K562 (cell line): ENCODE data around the gene FMO2. TPM values are rescaled to one million over a fixed set of nuclear protein-coding genes. Genes with fewer than 3 reads are reported as not detected.

ENCODE experiments used
- ATAC-seq: fragments of 200-7000 bp; cut with Tn5 transposase; 3 replicates; pipeline ENCODE4 v1.9.1; 2020; ENCODE audit warnings: moderate library complexity
- BruUV-seq: library from RNA; stranded (reverse); fragments of 400-500 nt; replicated peaks from 2 replicates; lab custom pipeline; 2021; lab: Mats Ljungman, UMichigan
- CTCF ChIA-PET: fragments of 300-600 bp; formaldehyde crosslinking; extraction: SDS; loops from one replicate; lab custom pipeline; 2021; ENCODE audit warnings: low intra/inter-chr PET ratio; lab: Yijun Ruan, JAX
- POLR2A ChIA-PET: fragments of 300-600, 350-650 bp; sonication (Branson Sonifier 250); formaldehyde crosslinking; extraction: SDS; loops from one replicate; lab custom pipeline; 2021; ENCODE audit warnings: antibody characterized with exemption, inconsistent platforms; lab: Yijun Ruan, JAX
- DNase-seq, 4 experiments: peaks; one replicate each; pipeline versions ENCODE4 v3.0.0 to v3.0.0-alpha.2; 2011 to 2018; ENCODE audit warnings: low spot score in 3 of 4, mixed read lengths in 3 of 4; ENCODE audit errors: extremely low read depth in 1 of 4
- FAIRE-seq: peaks from 2 replicates; lab custom pipeline; 2011; peaks lifted over from hg19 to GRCh38; lab: Jason Lieb, UNC
- H2AFZ ChIP-seq: 2 replicates; pipeline ENCODE4 v1.6.0; 2011; ENCODE audit warnings: low read depth, low read length, control low read depth, inconsistent platforms
- H3K27ac ChIP-seq: fragments of 200-600 bp; 3 replicates; pipeline ENCODE4 v1.8.0; 2011; ENCODE audit warnings: low read depth, mild to moderate bottlenecking, control low read depth, inconsistent platforms, low read length, moderate library complexity, mixed read lengths; ENCODE audit errors: extremely low read depth
- H3K27me3 ChIP-seq, 2 experiments: fragments of 300-600 bp in 1 of 2; 2 replicates in 1 of 2; 3 replicates in 1 of 2; pipeline versions ENCODE4 v1.6.0 to v1.8.0; 2011; ENCODE audit warnings: inconsistent platforms in 2 of 2, low read length in 2 of 2, mild to moderate bottlenecking in 1 of 2, mixed read lengths in 1 of 2, moderate library complexity in 1 of 2; ENCODE audit not compliant: control insufficient read depth in 2 of 2, insufficient read depth in 2 of 2
- H3K36me3 ChIP-seq: fragments of 300-600 bp; 3 replicates; pipeline ENCODE4 v1.8.0; 2011; ENCODE audit warnings: mild to moderate bottlenecking, low read length, inconsistent platforms; ENCODE audit not compliant: control insufficient read depth, insufficient read depth
- H3K4me1 ChIP-seq, 2 experiments: fragments of 200-600 bp in 1 of 2; replicated peaks in 1 of 2; 2 replicates in 1 of 2; 3 replicates in 1 of 2; pipeline versions ENCODE4 v1.5.1 to v1.8.0; 2011; ENCODE audit warnings: inconsistent platforms in 2 of 2, low read length in 2 of 2, mild to moderate bottlenecking in 1 of 2, mixed read lengths in 1 of 2, moderate library complexity in 1 of 2; ENCODE audit not compliant: control insufficient read depth in 2 of 2, insufficient read depth in 2 of 2
- H3K4me2 ChIP-seq: 2 replicates; pipeline ENCODE4 v1.6.1; 2011; ENCODE audit warnings: low read length, control low read depth, inconsistent platforms, mixed read lengths; ENCODE audit not compliant: insufficient read depth
- H3K4me3 ChIP-seq: fragments of 200-600 bp; sonication (generic), shearing (Covaris generic); 2 replicates; pipeline ENCODE4 v1.5.1; 2016; ENCODE audit warnings: control low read depth, inconsistent platforms
- H3K79me2 ChIP-seq: fragments of 200-600 bp; 3 replicates; pipeline ENCODE4 v1.8.0; 2011; ENCODE audit warnings: low read length, inconsistent platforms; ENCODE audit not compliant: control insufficient read depth, insufficient read depth
- H3K9ac ChIP-seq, 2 experiments: 2 replicates each; pipeline versions ENCODE4 v1.6.0 to v1.6.1; 2011; ENCODE audit warnings: low read depth in 2 of 2, low read length in 2 of 2, control low read depth in 1 of 2, inconsistent platforms in 1 of 2, mild to moderate bottlenecking in 1 of 2, mixed read lengths in 1 of 2; ENCODE audit not compliant: insufficient read depth in 1 of 2
- H3K9me1 ChIP-seq: one replicate; pipeline ENCODE4 v1.6.0; 2011; ENCODE audit warnings: inconsistent platforms, mild to moderate bottlenecking, low read length, moderate library complexity; ENCODE audit not compliant: control insufficient read depth, insufficient read depth
- H3K9me3 ChIP-seq: replicated peaks from 2 replicates; pipeline ENCODE4 v1.5.1; 2011; ENCODE audit warnings: low read depth, low read length, inconsistent platforms; ENCODE audit not compliant: control insufficient read depth, insufficient read depth
- H4K20me1 ChIP-seq: replicated peaks from 2 replicates; pipeline ENCODE4 v1.6.1; 2011; ENCODE audit warnings: low read length, inconsistent platforms, mixed read lengths; ENCODE audit not compliant: control insufficient read depth, insufficient read depth
- BCL6 ChIP-seq: fragments of 250-450 bp; sonication (Bioruptor Pico); IDR thresholded peaks from 2 replicates; pipeline ENCODE4 v1.4.0; 2020
- GATAD2B ChIP-seq: fragments of 450-650 bp; IDR thresholded peaks from 2 replicates; pipeline ENCODE4 v1.6.1; 2017; ENCODE audit warnings: mild to moderate bottlenecking, borderline replicate concordance
- KLF6 ChIP-seq: fragments of 250-450 bp; sonication (Bioruptor Pico); IDR thresholded peaks from 2 replicates; pipeline ENCODE4 v1.4.0; 2020; ENCODE audit warnings: mild to moderate bottlenecking, moderate library complexity, borderline replicate concordance
- MCM7 ChIP-seq, 2 experiments: fragments of 450-650 bp; IDR thresholded peaks; 2 replicates each; pipeline ENCODE4 v1.6.1; 2016 to 2018
- NFRKB ChIP-seq: fragments of 450-650 bp; IDR thresholded peaks from 2 replicates; pipeline ENCODE4 v1.6.1; 2016; ENCODE audit warnings: low read depth
- NFYB ChIP-seq: IDR thresholded peaks from 2 replicates; pipeline ENCODE4 v1.6.1; 2011; ENCODE audit warnings: mild to moderate bottlenecking, moderate library complexity; ENCODE audit not compliant: insufficient read length; ENCODE audit errors: extremely low read depth
- PCBP1 ChIP-seq: fragments of 200-400 bp; formaldehyde crosslinking; IDR thresholded peaks from 2 replicates; pipeline ENCODE4 v1.6.1; 2018; ENCODE audit warnings: mild to moderate bottlenecking, low read depth, low read length; ENCODE audit not compliant: poor library complexity, severe bottlenecking
- PHF20 ChIP-seq: fragments of 450-650 bp; IDR thresholded peaks from 2 replicates; pipeline ENCODE4 v1.6.1; 2018; ENCODE audit not compliant: partially characterized antibody
- RNF2 ChIP-seq: sonication (generic); IDR thresholded peaks from 2 replicates; pipeline ENCODE4 v1.6.1; 2016
- SAFB2 ChIP-seq: fragments of 200-400 bp; formaldehyde crosslinking; IDR thresholded peaks from 2 replicates; pipeline ENCODE4 v1.6.1; 2018; ENCODE audit warnings: borderline replicate concordance, low read length, low read depth, moderate library complexity; ENCODE audit not compliant: severe bottlenecking
- SETDB1 ChIP-seq: IDR thresholded peaks from one replicate; pipeline ENCODE4 v1.6.1; 2012; ENCODE audit warnings: low read length, control low read depth, inconsistent platforms
- SMAD3 ChIP-seq: fragments of 450-650 bp; formaldehyde crosslinking; conservative IDR thresholded peaks from 2 replicates; pipeline ENCODE4 v1.4.0; 2020; ENCODE audit warnings: mild to moderate bottlenecking
- SNIP1 ChIP-seq: fragments of 450-650 bp; IDR thresholded peaks from 2 replicates; pipeline ENCODE4 v1.7.1; 2017; ENCODE audit warnings: low read depth, mild to moderate bottlenecking
- SRF ChIP-seq, 2 experiments: fragments of 250-450, 450-650 bp in 1 of 2; sonication (Bioruptor Pico) in 1 of 2; sonication (generic) in 1 of 2; formaldehyde crosslinking; IDR thresholded peaks; 2 replicates each; pipeline versions ENCODE4 v1.5.0 to v1.5.1; 2020 to 2022; ENCODE audit warnings: mild to moderate bottlenecking in 1 of 2, missing genetic modification reagents in 1 of 2
- TCF7L2 ChIP-seq: fragments of 150-350 bp; IDR thresholded peaks from 2 replicates; pipeline ENCODE4 v1.6.1; 2016; ENCODE audit warnings: low read depth, mild to moderate bottlenecking, low read length, moderate library complexity
- TCFL5 ChIP-seq: fragments of 250-450 bp; sonication (Bioruptor Pico); conservative IDR thresholded peaks from 2 replicates; pipeline ENCODE4 v1.6.1; 2021; ENCODE audit warnings: mild to moderate bottlenecking, moderate library complexity, matching md5 sums
- U2AF2 ChIP-seq: fragments of 200-400 bp; formaldehyde crosslinking; optimal IDR thresholded peaks from 2 replicates; pipeline ENCODE3; 2017; ENCODE audit warnings: low read depth, mild to moderate bottlenecking, low read length
- ZNF121 ChIP-seq: sonication (generic); formaldehyde crosslinking; conservative IDR thresholded peaks from 2 replicates; pipeline ENCODE4 v1.8.0; 2022; ENCODE audit warnings: missing genetic modification reagents
- ZNF316 ChIP-seq: fragments of 450-650 bp; IDR thresholded peaks from 2 replicates; pipeline ENCODE4 v1.6.1; 2016
- ZNF507 ChIP-seq: conservative IDR thresholded peaks from 2 replicates; pipeline ENCODE4 v1.6.1; 2017; ENCODE audit warnings: missing genetic modification characterization, missing compliant biosample characterization
- ZNF644 ChIP-seq: fragments of 200-800 bp; sonication (Bioruptor generic); IDR thresholded peaks from 2 replicates; pipeline ENCODE4 v1.6.1; 2016; ENCODE audit warnings: low read depth, missing genetic modification characterization, missing compliant biosample characterization
- ZNF764 ChIP-seq: fragments of 250-450 bp; sonication (Bioruptor Pico); IDR thresholded peaks from 2 replicates; pipeline ENCODE4 v1.4.0; 2020; ENCODE audit warnings: low read depth, mild to moderate bottlenecking, moderate library complexity
- ZNF830 ChIP-seq: fragments of 250-450 bp; sonication (Bioruptor Pico); IDR thresholded peaks from 2 replicates; pipeline ENCODE4 v1.5.0; 2021; ENCODE audit warnings: mild to moderate bottlenecking
- WGBS: fragments of 100-300 bp; shearing (Covaris generic); methylation state at CpG from one replicate; pipeline ENCODE4 v1.1.6; 2016; ENCODE audit warnings: low coverage, mixed read lengths; ENCODE audit not compliant: insufficient coverage; ENCODE audit errors: missing lambda C conversion rate; 5-methylcytosine and 5-hydroxymethylcytosine counted together
- in situ Hi-C: fragments of 300-500 bp; cut with MboI; formaldehyde crosslinking; loops from 4 replicates; pipeline ENCODE4 v1.15.0; 2018; ENCODE audit warnings: inconsistent platforms, mixed read lengths
- intact Hi-C: fragments of 100-400 bp; cut with micrococcal nuclease; formaldehyde crosslinking; loops from 2 replicates; pipeline ENCODE4 v1.14.2; 2022
- polyA plus RNA-seq, 8 experiments: library from polyadenylated mRNA; depleted of rRNA in 4 of 8; stranded (reverse) in 5 of 8; unstranded in 3 of 8; fragments of >200 nt; fragmentation: Nextera tagmentation in 2 of 8; fragmentation: Illumina TruSeq in 1 of 8; extraction: Ambion mirVana in 2 of 8; extraction: Trizol in 1 of 8; gene quantifications; 2 replicates each; pipeline versions ENCODE4 v1.2.1 to v1.2.3, GENCODE V29; 2011 to 2014; ENCODE audit warnings: inconsistent platforms in 1 of 8, missing spikeins in 1 of 8
- total RNA-seq, 7 experiments: library from RNA; depleted of rRNA in 6 of 7; stranded (reverse); fragments of >200 nt in 6 of 7; fragmentation: Illumina TruSeq in 2 of 7; extraction: Trizol in 2 of 7; gene quantifications; 2 replicates each; pipeline versions ENCODE4 v1.2.1 to v1.2.3, GENCODE V29; 2011 to 2021; ENCODE audit warnings: low replicate concordance in 1 of 7
- TF ChIP-seq, protein P1 (sequence below): fragments of 450-650 bp; conservative IDR thresholded peaks from 2 replicates; pipeline ENCODE4 v1.6.1; 2016; ENCODE audit warnings: missing genetic modification characterization, low read depth, mild to moderate bottlenecking, missing compliant biosample characterization, moderate library complexity
- TF ChIP-seq, protein P2 (sequence below): fragments of 250-450 bp; sonication (Bioruptor Pico); IDR thresholded peaks from 2 replicates; pipeline ENCODE4 v1.8.0; 2022; ENCODE audit warnings: inconsistent platforms, mild to moderate bottlenecking, moderate library complexity, borderline replicate concordance

Gene FMO2
- total and polyA plus RNA-seq, 9 of the 15 experiments (the other 6 are each of a cell fraction or from before 2014, with no cell fraction given), result not detected

DNA sequence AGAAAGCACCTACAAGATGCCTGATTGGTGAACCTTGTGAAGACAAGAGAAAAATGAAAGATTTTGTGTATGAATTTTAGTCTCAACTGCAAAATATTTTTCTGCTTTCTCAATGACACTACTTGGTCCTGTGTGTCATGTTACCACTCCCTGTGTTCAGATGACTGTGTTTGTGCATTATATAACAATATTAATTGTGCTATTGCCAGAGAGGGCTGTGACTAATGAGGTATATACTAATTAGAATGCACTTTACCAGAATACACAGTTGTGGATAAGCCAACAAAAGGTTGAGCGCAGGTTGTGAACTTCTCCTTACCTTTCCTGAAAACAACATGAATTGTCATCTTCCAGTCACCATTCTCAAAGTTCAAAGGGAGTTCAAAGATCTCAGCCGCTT, 17.3 kb upstream of the FMO2 start (continued):
- TF ChIP-seq KLF6 (CRISPR knock-in tag) (no peak), NFYB (no peak), PHF20 (no peak), ZNF830 (CRISPR knock-in tag) (no peak), ZNF764 (CRISPR knock-in tag) (no peak), MCM7 (IDR thresholded peaks at IDR 0.05) (no peak)
- TF ChIP-seq, protein P1, sequence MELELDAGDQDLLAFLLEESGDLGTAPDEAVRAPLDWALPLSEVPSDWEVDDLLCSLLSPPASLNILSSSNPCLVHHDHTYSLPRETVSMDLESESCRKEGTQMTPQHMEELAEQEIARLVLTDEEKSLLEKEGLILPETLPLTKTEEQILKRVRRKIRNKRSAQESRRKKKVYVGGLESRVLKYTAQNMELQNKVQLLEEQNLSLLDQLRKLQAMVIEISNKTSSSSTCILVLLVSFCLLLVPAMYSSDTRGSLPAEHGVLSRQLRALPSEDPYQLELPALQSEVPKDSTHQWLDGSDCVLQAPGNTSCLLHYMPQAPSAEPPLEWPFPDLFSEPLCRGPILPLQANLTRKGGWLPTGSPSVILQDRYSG, result no peak

DNA sequence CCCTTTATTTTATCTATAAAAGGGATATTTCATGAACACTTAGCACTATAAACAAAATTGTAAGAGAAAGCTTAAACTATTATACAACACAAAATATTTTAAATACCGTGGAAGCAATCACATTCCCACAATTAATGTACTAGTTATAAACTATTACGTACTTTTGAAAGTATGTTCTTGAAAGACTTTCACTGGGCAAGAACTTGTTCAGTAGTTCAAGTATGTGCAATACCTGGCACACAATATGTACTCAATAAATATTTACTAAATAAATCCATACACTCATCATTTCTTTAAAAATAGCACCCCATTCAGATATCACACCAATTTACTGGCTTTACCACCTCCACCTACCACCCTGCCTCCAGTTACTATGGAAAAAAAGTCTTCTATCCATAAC, 12.6 kb upstream of the FMO2 start:
- Histone ChIP-seq H3K9me1 (no peaks in the 10 kb centered on the region), H3K4me3 (no peak overlapping the region), H4K20me1 (no peaks in the 10 kb centered on the region), H3K27me3 (no peaks in the 10 kb centered on the region), H2AFZ (no peak overlapping the region), H3K4me2 (no peak overlapping the region), H3K79me2 (no peaks in the 10 kb centered on the region), H3K4me1 (no peaks in the 10 kb centered on the region), H3K36me3 (no peaks in the 10 kb centered on the region), H3K27ac (no peak overlapping the region), H3K9me3 (no peaks in the 10 kb centered on the region; the same call in 1 of the 2 replicates), H3K9ac (no peak overlapping the region)
- FAIRE-seq, result no peak
- ChIA-PET CTCF (no interaction called here), POLR2A (no interaction called here)
- TF ChIP-seq SRF (CRISPR knock-in tag; IDR thresholded peaks at IDR 0.05), result no peak
- no peak for TF ChIP-seq ZNF316
- no peak for TF ChIP-seq SNIP1
- TF ChIP-seq ZNF644 (tag), result no peak
- no peak for TF ChIP-seq ZNF121
- TF ChIP-seq, protein P2, sequence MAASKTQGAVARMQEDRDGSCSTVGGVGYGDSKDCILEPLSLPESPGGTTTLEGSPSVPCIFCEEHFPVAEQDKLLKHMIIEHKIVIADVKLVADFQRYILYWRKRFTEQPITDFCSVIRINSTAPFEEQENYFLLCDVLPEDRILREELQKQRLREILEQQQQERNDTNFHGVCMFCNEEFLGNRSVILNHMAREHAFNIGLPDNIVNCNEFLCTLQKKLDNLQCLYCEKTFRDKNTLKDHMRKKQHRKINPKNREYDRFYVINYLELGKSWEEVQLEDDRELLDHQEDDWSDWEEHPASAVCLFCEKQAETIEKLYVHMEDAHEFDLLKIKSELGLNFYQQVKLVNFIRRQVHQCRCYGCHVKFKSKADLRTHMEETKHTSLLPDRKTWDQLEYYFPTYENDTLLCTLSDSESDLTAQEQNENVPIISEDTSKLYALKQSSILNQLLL (CRISPR knock-in tag), result no peak
- no peak for TF ChIP-seq NFRKB
- no peak for TF ChIP-seq PCBP1
- no peak for TF ChIP-seq ZNF507 (tag)
- TF ChIP-seq SETDB1, result no peak
- no peak for TF ChIP-seq RNF2
- TF ChIP-seq TCF7L2, result no peak
- TF ChIP-seq SAFB2, result no peak
- no peak for TF ChIP-seq SMAD3 (CRISPR knock-in tag)
- no peak for TF ChIP-seq U2AF2
- no peak for TF ChIP-seq TCFL5
- TF ChIP-seq BCL6 (CRISPR knock-in tag), result no peak
- TF ChIP-seq GATAD2B, result no peak
- ATAC-seq, result no peak
- in situ Hi-C loops, result no loop called here
- BruUV-seq, result no TSS peak
- intact Hi-C loops, result no loop called here
- 5% methylated on average over 2 of the region's 2 CpGs for WGBS
- no peak for DNase-seq
